Suprapubic skin (tissue), 3 donors: ENCODE data around the gene SCAMP4.

ENCODE experiments used
- POLR2A ChIP-seq, 2 donors: fragments of 450-650 bp; IDR thresholded peaks; one replicate each; pipeline ENCODE4 v1.6.1; 2017; ENCODE audit warnings: antibody characterized with exemption in 2 of 2, mild to moderate bottlenecking in 2 of 2, moderate library complexity in 2 of 2
- TF ChIP-seq, protein P1 (sequence below), 2 donors: fragments of 200-600 bp in 1 of 2; fragments of 450-650 bp in 1 of 2; sonication (generic) in 1 of 2; IDR thresholded peaks; one replicate each; pipeline ENCODE4 v1.5.1; 2016 to 2019; ENCODE audit warnings: antibody characterized with exemption in 2 of 2, mild to moderate bottlenecking in 1 of 2, moderate library complexity in 1 of 2

DNA sequence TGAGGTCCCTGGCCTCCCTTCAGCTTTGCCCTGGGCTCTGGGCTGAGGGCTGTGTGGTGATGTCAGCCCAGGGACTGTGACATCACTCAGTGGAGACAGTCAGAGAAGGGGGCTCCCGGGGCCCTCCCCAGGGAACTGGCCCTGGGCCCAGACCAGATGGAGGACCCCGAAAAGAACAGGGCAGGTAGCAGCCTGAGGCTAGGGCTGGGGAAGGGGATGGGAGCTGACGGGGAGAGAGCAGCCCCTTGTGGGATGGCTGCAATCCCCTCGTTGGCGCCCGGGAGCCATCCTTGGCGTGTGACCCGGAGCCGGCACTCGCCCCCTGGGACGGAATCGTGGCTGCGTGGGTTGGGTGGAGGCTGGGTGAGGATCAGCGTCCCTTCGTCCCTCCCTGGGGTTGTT is 49.3 kb downstream of the SCAMP4 start:
- TF ChIP-seq, protein P1, sequence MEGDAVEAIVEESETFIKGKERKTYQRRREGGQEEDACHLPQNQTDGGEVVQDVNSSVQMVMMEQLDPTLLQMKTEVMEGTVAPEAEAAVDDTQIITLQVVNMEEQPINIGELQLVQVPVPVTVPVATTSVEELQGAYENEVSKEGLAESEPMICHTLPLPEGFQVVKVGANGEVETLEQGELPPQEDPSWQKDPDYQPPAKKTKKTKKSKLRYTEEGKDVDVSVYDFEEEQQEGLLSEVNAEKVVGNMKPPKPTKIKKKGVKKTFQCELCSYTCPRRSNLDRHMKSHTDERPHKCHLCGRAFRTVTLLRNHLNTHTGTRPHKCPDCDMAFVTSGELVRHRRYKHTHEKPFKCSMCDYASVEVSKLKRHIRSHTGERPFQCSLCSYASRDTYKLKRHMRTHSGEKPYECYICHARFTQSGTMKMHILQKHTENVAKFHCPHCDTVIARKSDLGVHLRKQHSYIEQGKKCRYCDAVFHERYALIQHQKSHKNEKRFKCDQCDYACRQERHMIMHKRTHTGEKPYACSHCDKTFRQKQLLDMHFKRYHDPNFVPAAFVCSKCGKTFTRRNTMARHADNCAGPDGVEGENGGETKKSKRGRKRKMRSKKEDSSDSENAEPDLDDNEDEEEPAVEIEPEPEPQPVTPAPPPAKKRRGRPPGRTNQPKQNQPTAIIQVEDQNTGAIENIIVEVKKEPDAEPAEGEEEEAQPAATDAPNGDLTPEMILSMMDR (IDR thresholded peaks at IDR 0.05) = no peak
- no peak for TF ChIP-seq POLR2A (IDR thresholded peaks at IDR 0.05)
